DMS53 (cell line): ENCODE measurements around the gene GNB4.

Experiments used
- DNase-seq: peaks from one replicate; lab custom pipeline; 2025; lab: John Stamatoyannopoulos, UW

Gene GNB4

GRCh38 chr3:179451265-179452175 is at the start of gene GNB4:
GNB4 (minus strand) TSS chr3:179451470; CDS start chr3:179426200, 25,270 bp downstream.
- peak; percentile 88 for DNase-seq

GRCh38 chr3:179495483-179495882 is 44.2 kb upstream of the GNB4 start:
- DNase-seq = no peak

- DNase-seq = no peak
Observed at GRCh38 chr3:179493260-179493659, 42.0 kb upstream of the GNB4 start.

GRCh38 chr3:179488213-179488612 is 36.9 kb upstream of the GNB4 start:
- no peak for DNase-seq

GRCh38 chr3:179486806-179487205 is 35.5 kb upstream of the GNB4 start:
- no peak for DNase-seq

GRCh38 chr3:179482857-179483256 is 31.6 kb upstream of the GNB4 start:
- no peak for DNase-seq

- peak; percentile 12 for DNase-seq
Observed at GRCh38 chr3:179476215-179476614, 24.9 kb upstream of the GNB4 start.

GRCh38 chr3:179474480-179474879 is 23.2 kb upstream of the GNB4 start:
- peak; percentile 2 for DNase-seq

- no peak for DNase-seq
Observed at GRCh38 chr3:179473565-179473964, 22.3 kb upstream of the GNB4 start.

- peak; percentile 48 for DNase-seq
Observed at GRCh38 chr3:179464323-179465092, 13.2 kb upstream of the GNB4 start.

- no peak for DNase-seq
Observed at GRCh38 chr3:179463319-179463718, 12.0 kb upstream of the GNB4 start.

GRCh38 chr3:179460260-179460659 is 9.0 kb upstream of the GNB4 start:
- no peak for DNase-seq

- no peak for DNase-seq
Observed at GRCh38 chr3:179455954-179456353, 4.7 kb upstream of the GNB4 start.

GRCh38 chr3:179454887-179455286 is 3.6 kb upstream of the GNB4 start:
- DNase-seq = no peak

- no peak for DNase-seq
Observed at GRCh38 chr3:179453967-179454366, 2.7 kb upstream of the GNB4 start.

- DNase-seq = no peak
Observed at GRCh38 chr3:179452872-179453271, 1.6 kb upstream of the GNB4 start.

GRCh38 chr3:179452176-179452564 is 900 bp upstream of the GNB4 start:
- no peak for DNase-seq

GRCh38 chr3:179450901-179451264 is 387 bp downstream of the GNB4 start:
- no peak for DNase-seq

- no peak for DNase-seq
Observed at GRCh38 chr3:179450261-179450701, 989 bp downstream of the GNB4 start.

GRCh38 chr3:179449636-179450035 is 1.6 kb downstream of the GNB4 start:
- no peak for DNase-seq

- no peak for DNase-seq
Observed at GRCh38 chr3:179447251-179447650, 4.0 kb downstream of the GNB4 start.

- DNase-seq = peak; percentile 46
Observed at GRCh38 chr3:179446501-179446900, 4.8 kb downstream of the GNB4 start.

GRCh38 chr3:179438841-179439240 is 12.4 kb downstream of the GNB4 start:
- DNase-seq = no peak
